GM18520 (cell line): ENCODE results near the gene AKAP13.

Source experiments
- ATAC-seq: cut with Tn5 transposase; IDR thresholded peaks from one replicate; pipeline ENCODE4 v1.9.1; 2021; ENCODE audit not compliant: unreplicated experiment

Gene AKAP13

DNA sequence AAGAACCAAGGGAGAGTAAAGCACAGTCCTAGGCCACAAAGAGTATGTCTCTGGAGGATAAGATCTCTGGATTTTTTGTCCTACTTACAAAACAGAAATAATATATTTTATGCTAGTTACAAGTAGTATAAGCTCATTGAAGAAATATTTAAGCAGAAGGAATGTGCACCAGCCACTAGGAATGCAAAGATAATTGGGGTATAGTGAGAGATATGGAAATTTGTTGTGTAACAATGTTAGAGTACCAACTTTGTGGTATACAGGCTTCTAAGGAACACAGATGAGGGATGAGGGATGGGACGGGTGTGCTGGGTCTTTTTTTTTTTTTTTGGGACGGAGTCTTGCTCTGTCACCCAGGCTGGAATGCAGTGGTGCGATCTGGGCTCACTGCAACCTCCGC, 26.5 kb downstream of the AKAP13 start:
- no peak for ATAC-seq

DNA sequence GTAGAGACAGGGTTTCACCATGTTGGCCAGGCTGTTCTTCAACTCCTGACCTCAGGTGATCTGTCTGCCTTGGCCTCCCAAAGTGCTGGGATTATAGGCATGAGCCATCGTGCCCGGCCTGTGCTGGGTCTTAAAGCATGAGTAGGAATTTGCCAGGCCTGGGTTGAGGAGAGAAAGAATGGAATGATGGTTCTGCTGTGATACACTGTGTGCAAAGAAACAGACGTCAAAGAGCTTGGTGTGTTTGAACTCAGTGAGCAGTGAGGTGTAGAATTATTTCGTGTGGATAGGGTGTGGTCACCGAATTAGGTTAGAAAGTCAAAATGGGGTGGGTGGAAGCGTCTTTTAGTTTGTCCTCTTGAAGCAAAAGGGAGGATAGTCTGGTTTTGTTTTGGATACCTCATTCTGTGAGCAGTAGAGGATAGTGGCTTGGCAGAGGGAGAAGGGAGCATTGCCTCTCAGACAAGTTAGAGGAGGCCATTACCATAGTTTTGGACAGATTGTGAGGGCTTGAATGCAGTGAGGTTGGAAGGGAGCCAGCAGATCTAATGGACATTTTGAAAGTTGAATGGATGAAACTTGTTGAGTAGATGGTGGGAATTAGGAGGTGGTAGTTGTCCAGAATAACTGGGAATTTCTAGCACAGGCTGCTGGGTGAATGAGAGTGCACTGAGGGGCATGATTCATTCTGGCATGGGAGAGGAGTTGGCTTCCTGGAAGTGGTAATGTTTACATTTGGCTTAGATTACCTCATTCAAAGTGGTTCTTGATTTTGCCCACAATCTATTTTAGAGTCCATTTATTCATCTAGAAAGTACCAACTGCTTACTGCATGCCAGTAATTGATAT, 27.2 kb downstream of the AKAP13 start:
- peak; percentile 29 for ATAC-seq

DNA sequence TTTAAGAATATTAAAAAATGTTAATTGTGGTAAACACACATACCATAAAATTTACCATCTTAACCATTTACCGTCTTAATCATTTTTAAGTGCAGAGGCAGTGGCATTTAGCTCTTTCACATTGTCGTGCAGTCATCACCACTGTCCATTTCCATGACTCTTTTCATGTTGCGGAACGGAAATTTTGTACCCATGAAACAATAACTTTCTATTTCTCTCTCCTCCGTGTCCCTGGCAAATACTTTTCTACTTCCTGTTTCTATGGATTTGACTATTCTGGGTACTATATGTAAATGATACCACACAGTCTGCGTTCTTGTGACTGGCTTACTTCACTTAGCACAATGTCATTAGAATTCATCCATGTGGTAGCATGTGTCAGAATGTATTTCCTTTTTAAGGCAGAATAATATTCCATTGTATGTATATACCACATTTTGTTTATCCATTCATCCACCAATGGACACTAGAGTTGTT, 27.9 kb downstream of the AKAP13 start:
- ATAC-seq: peak; percentile 50

DNA sequence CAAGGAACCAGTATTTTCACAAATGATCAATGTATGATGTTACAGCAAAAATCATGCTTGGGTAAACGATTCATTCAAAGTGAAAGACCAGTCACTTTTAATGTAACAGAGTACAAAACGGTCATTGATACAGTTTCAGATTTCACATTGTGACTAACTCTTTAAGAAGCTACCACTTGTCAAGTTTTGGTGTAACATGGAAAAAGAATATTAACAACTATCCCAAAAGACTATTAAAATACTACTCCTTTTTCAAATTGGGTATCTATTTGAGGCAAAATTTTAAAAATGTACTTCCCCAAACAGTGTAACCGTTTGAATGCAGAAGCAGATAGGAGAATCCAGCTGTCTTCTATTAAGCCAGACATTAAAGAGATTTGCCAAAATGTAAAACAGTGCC, 31.7 kb downstream of the AKAP13 start:
- no peak for ATAC-seq

DNA sequence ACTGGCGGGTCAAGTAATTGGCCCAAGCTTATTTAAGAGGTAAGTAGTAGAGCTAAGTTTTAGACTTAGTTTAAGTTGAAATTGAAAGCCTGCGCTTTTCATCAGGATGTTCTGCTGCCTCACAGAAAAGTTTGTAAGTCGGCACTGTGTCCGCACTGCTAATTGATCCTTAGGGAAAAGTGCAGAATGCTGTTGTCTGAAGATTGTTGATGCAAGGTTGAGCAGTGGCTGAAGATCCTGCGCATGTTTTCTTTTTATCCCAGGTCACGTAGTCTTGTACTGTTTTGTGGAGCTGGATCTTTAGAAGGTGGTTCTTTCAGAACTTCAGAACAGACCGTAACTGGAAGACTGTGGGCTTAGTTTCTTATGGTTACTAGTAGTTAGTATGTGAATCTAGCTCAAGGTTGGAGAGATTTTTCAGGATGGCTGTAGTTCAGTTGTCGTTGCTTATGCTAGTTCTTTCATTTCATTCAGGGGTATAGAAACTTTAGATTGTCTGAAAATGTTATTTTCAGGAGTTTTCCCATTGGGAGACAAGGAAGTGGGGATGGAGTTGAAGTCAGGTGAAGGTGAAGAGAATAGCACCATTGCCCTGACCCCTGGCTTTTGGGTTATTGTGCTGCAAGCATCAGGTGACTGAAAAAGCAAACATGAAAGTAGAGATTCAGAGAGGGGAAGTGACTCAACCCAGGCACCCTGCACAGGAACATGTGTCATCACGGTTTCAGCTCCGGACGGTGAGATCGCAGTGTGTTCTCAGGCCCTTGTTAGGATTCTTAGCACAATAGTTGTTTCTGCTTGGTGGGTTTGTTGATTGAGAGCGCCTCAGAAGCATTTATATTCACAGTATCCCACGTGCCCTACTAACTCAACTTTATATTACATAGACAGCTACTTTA, 32.8 kb downstream of the AKAP13 start:
- ATAC-seq: peak; percentile 95

DNA sequence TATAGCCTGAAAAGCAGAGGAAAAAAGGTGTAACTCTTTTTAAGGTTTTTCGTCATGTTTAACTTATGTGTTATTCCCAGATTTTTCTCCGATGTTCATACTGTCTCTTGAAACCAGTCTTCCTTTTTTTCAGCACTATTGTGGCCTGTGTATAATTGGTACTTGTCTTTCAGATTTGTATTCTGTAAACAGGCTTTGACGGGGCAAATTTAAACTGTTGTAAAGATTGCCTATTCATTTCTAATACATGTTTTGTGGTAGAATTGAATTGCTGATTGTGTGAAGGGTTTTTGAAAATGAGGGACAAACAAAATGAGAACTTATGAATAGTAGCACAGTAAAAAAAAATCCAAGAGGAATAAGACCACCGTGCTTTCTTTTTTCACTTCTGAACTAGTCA, 33.6 kb downstream of the AKAP13 start:
- no peak for ATAC-seq

DNA sequence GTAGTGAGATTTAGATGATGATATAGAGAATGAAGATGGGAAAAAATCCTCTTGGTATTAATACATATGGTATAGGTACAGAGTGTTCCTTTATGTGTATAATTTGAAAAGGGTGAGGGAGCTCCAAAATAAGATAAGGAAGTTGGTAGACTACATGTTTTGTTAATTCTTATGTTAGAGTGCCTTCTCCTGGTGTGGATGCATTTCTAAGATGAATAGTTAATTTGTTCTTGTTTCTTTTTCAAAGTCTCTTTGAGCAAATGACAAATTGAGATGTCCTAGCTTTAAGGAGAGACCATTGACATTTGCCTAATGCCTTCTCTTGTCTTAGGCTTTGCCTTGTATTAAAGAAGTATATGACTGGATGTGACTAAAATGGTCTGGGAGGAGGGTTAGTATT, 34.1 kb downstream of the AKAP13 start:
- ATAC-seq: no peak

DNA sequence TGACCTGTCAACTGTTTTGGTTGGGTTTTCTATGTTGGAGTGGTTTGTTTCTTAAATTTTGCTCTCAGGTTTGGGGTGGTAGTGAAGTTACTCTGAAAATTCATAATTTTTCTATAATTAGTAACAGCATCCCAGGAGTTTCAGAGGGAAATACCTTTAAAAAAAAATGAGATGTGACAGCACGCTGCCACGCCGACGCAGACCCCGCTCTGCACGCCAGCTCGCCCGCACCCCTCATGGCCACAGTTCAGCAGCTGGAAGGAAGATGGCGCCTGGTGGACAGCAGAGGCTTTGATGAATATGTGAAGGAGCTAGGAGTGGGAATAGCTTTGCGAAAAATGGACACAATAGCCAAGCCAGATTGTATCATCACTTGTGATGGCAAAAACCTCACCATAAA, 34.6 kb downstream of the AKAP13 start:
- no peak for ATAC-seq

DNA sequence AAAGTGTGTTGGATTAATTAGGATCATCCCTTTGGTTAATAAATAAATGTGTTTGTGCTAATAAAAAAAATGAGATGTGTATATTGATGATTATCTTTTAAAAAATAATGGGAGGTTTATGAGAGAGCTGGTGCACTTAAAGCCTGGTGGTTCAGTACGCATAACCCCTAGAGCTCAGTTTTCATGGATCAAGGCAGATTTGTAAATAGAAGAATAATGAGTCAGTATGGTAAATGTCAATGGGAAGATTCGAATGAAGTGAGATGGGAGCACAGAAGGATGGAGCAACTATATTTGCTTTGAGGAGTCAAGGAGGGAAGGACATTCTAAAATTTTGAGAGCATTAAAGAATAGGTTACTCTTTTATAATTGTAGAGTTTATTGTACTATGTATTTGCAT, 35.4 kb downstream of the AKAP13 start:
- no peak for ATAC-seq

DNA sequence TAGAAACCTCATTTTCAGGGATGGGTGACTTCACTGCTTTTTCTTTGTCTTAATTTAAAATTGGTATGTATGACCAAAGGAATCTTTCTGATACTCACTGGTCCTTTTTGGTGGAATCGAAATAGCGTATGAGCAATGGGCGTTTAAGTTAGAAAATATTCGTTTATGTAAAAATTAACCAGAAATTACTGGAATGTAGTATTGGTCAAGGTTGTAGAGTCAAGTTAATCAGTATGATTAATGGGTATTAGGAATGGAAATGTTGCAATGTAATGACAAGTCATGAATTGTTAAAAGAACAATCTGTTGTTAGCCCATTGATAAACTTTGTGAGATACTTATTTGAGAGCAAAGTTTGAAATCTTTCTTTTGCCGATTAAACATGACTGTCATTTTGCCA, 36.9 kb downstream of the AKAP13 start:
- ATAC-seq: no peak

DNA sequence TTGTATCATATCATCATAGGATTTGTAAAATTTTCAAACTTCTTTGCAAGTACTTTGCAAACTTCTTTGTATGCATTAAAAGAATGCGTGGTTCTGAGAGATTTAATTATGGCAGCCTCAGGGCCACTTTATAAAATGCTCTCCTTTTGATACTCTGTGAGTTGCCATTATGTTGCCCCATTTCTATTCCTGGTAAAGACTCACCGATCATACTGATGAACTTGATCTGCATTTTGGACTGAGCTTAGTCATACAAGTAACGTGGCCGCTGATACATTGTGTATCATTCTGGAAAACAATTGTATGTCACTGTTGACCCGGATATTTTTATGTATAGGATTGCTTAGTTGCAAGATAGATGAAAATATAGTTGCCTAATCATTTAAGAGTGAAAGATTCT, 38.8 kb downstream of the AKAP13 start:
- ATAC-seq: no peak

DNA sequence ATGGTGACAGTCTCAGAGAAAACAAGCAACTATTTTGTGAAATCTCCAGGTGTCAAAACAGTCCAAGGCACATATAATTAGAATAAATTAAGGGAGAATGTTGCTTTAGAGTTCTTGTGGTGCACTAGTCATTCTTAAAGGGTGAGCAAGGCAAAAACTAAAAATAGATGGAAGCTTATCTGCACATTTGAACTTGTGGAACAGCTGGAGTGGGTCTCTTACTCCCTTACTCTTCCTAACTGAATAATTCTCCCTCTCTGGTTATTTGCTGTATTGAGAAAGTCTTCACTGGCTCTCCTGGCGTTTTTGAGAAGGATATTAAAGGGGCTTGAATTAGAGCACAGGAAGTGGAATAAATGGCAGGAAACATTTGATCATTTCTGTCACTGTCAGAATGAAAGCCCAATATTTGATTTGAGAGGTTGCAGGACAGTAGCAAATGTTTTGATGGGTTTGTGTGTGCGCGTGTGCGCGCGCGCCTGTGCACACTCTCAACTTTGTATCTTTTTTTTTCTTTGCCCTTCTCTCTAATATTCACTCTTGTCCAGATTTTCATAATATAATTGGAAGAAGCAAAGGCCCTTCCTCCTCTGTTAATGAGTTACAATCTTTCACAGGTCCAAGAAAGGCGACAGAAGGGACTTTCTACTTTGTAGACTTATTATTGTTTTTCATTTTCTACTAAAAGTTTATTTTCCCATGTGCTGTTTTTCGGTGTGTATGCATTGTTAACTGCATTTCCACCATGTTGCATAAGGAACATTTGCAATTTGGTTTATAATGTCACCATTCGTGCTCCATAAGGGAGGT, 40.9 kb downstream of the AKAP13 start:
- ATAC-seq: no peak

DNA sequence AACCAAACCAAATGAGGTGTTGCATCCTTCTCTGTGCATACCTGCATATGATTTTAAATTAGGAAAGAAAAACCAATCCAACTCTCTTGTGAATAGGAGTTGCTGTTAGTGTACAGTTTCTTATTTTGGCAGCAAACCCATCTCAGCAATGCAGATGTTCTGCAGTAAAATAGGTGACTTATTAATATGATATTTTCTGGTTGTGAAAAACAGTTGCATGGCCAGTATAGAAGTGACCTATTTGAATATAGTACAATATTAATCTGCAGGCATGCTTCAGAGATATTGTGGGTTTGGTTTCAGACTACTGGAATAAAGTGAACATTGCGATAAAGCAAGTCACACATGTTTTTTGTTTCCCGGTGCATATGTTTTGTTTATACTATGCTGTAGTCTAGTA, 42.2 kb downstream of the AKAP13 start:
- no peak for ATAC-seq

DNA sequence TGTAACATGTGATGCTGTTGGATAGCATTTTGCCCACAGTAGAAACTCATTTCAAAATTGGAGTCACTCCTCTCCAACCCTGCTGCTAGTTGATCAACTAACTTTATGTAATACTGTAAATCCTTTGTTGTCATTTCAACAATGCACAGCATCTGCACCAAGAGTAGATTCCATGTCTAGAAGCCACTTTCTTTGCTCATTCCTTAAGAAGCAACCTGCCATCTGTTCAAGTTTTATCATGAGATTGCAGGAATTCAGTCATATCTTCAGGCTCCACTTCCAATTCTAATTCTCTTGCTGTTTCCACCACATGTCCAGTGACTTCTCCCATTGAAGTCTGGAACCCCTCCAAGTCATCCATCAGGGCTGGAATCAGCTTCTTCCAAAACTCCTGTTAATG, 42.9 kb downstream of the AKAP13 start:
- no peak for ATAC-seq

DNA sequence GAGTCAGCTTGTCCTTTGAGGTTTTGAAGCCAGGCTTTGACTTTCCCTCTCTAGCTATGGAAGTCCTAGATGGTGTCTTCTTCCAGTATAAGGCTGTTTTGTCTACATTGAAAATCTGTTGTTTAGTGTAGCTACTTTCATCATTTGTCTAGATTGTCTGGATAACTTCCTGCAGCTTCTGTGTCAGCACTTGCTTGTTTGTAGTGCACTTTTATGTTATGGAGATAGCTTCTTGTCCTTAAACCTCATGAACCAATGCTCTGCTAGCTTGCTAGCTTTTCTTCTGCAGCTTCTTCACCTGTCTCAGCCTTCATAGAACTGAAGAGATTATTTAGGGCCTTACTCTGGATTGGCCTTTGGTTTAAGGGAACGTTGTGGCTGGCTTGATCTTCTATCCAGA, 43.8 kb downstream of the AKAP13 start:
- no peak for ATAC-seq

DNA sequence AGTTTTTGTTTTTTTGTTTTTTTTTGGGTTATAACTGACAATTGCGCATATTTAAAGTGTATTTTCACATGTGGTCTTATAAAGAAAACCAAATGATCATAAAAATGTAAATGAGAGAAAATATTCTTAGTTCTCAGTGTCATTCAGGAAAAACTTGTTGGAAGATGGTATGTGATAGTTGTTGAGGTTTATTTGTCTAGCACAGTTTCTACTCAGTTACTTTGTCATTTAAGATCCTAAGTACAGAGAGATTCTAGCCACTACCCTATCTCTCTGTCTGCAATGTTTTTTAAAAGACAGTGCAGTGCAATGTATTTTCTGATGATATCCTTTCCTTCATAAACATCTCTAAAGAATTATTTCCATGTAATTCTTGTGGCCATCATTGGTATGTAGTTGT, 46.1 kb downstream of the AKAP13 start:
- no peak for ATAC-seq

DNA sequence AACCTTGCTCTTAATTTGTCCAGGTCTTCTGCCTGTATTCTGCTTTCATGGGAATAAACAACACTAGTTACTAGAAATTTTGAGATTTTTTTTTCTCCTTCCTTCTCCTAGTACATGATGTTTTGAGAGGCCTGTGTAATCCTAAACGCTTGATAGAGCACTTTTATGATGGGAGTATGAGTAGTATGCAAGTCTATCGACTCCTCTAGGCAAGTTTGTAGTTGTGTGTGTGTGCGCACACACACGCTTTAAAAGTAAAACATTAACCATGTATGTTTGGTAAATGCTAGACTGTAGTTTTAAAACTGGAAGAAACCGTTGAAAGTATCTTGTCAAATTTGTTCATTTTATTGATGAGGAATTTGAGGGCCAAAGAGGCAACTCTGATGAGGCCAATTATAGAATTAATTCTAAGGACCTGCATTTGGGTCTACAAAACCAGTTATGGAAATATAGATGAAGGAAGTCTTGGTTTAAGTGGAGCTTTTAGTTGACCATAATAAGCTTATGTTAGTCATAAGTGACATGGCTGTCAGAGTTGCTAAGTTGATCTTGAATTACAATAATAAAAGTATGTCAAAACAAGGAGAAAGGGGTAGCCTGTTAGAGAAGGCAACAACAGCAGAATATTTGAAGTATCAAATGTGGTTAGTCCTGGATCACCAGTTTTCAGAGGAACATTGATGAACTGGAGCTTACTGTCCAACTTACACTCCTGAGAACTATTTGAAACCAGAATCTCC, 47.1 kb downstream of the AKAP13 start:
- ATAC-seq: no peak

DNA sequence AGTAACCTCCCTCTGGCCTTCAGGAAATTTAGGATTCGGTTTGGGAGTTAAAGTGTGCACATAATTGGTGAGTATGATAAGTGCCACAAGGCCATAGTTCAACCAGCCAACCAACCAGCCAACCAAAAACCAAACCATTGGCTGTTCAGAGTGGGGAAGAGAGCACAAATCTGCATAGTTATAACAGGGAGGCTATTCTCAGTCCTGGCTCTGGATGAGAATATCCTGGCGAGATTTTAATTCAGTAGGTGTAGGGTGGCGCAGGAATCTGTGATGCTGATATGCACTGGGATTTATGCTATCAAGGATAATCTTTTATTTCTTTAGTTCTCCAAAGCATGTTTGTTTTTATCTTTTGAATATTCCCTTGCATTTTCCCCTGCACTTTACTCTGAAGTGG, 49.1 kb downstream of the AKAP13 start:
- no peak for ATAC-seq

DNA sequence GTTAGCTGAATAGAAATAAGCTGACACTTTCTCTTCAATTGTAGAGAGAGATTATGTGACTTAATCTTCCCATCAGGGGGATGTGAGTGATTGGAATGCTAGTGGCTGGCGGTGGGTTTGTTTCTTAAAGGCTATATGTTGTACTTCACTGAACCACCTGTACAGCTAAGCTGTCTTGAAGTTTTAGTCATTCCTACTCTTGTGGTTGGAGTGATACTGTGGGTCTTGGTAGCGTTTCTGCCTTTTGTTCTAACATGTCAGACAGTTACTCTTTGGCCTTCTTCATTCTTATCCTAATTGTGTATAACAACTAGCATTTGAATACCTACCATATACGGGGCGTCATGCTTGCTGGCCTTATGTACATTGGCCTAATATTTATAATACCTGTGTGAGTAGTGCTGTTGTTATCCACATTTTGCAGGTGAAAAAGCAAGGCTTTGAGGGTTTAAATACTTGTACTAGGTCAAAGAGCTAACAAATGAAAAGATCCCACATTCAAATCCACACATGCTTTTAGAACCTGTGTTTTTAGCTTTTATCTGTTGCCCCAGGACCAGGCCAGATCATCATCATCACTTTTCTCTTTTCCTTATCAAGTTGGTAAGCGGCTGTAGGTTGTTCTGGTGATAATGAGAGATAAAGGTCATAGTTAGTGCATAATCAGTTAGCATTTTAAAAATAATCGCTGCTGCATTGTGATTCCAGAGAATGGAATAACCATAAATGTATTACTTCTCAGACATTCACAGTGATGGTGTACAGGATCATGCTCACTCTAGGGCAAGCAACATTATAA, 50.2 kb downstream of the AKAP13 start:
- peak; percentile 91 for ATAC-seq

DNA sequence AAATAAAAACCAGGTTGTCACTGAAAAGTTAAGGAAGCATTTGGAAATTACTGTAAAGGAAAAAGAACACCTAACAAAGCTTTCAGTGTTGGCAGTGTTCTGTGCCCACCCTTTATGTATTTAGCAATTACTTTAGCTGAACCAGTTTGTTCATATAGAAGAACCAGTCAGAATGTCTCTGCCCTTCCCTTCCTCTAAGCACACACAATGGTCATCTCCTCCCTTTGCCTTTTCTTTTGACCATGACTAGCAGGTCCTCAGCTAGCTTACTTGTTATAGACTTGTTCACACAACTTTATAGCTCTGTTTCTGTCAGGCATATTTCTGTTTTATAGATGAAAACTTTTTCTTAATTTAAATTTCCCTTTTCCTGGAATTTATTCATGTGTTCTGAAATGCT, 59.6 kb downstream of the AKAP13 start:
- ATAC-seq: no peak
